H9 (cell line): ENCODE data around the gene SERPINE1. TPM values are rescaled to one million over a fixed set of nuclear protein-coding genes. Genes with fewer than 3 reads are reported as not detected.
A peak's percentile ranks its signal among the peaks of the same experiment; 100 is the strongest.

Source experiments
- DNase-seq: peaks from one replicate; pipeline ENCODE4 v3.0.0-alpha.2; 2017
- H2AFZ ChIP-seq: one replicate; pipeline ENCODE4 v1.6.1; 2013; ENCODE audit warnings: mild to moderate bottlenecking, low read length, control low read depth, moderate library complexity
- H2AK5ac ChIP-seq: 2 replicates; pipeline ENCODE4 v1.6.1; 2013; ENCODE audit warnings: low read length, control low read depth, mixed read lengths; ENCODE audit not compliant: insufficient read length
- H2BK120ac ChIP-seq: one replicate; pipeline ENCODE4 v1.6.1; 2013; ENCODE audit warnings: low read depth, mild to moderate bottlenecking, low read length, control low read depth, inconsistent platforms; ENCODE audit not compliant: poor library complexity, severe bottlenecking
- H2BK12ac ChIP-seq: 2 replicates; pipeline ENCODE4 v1.6.1; 2013; ENCODE audit warnings: low read length, control low read depth, mixed read lengths, low read depth; ENCODE audit not compliant: insufficient read length
- H2BK15ac ChIP-seq: 2 replicates; pipeline ENCODE4 v1.6.1; 2013; ENCODE audit warnings: low read depth, low read length, control low read depth
- H2BK20ac ChIP-seq: one replicate; pipeline ENCODE4 v1.6.1; 2013; ENCODE audit warnings: low read depth, mild to moderate bottlenecking, low read length, control low read depth, inconsistent platforms; ENCODE audit not compliant: poor library complexity, severe bottlenecking
- H2BK5ac ChIP-seq: 2 replicates; pipeline ENCODE4 v1.6.1; 2013; ENCODE audit warnings: low read length, control low read depth, mixed read lengths; ENCODE audit not compliant: insufficient read length
- H3K14ac ChIP-seq: 2 replicates; pipeline ENCODE4 v1.6.1; 2013; ENCODE audit warnings: low read length, control low read depth; ENCODE audit not compliant: insufficient read depth
- H3K18ac ChIP-seq: 2 replicates; pipeline ENCODE4 v1.6.1; 2013; ENCODE audit warnings: low read depth, mild to moderate bottlenecking, mixed read lengths, low read length, control low read depth; ENCODE audit not compliant: insufficient read length
- H3K23ac ChIP-seq: 2 replicates; pipeline ENCODE4 v1.6.1; 2013; ENCODE audit warnings: low read length, control low read depth, mixed read lengths, low read depth; ENCODE audit not compliant: insufficient read length
- H3K23me2 ChIP-seq: 2 replicates; pipeline ENCODE4 v1.6.1; 2013; ENCODE audit warnings: low read depth, mild to moderate bottlenecking, mixed read lengths, low read length, control low read depth; ENCODE audit not compliant: insufficient read length, poor library complexity, severe bottlenecking
- H3K27ac ChIP-seq: 2 replicates; pipeline ENCODE4 v1.5.1; 2013; ENCODE audit warnings: low read length, control low read depth, mixed read lengths, low read depth; ENCODE audit not compliant: insufficient read length
- H3K27me3 ChIP-seq: 2 replicates; pipeline ENCODE4 v1.6.1; 2013; ENCODE audit warnings: low read length, control low read depth, inconsistent platforms; ENCODE audit not compliant: insufficient read depth
- H3K4ac ChIP-seq: 2 replicates; pipeline ENCODE4 v1.6.1; 2013; ENCODE audit warnings: low read depth, mild to moderate bottlenecking, control low read depth, inconsistent platforms, low read length, moderate library complexity
- H3K4me1 ChIP-seq: 2 replicates; pipeline ENCODE4 v1.6.1; 2013; ENCODE audit warnings: low read length, control low read depth, inconsistent platforms; ENCODE audit not compliant: insufficient read depth
- H3K4me2 ChIP-seq: 2 replicates; pipeline ENCODE4 v1.6.1; 2013; ENCODE audit warnings: low read length, control low read depth, mixed read lengths; ENCODE audit not compliant: insufficient read length, insufficient read depth
- H3K56ac ChIP-seq: 2 replicates; pipeline ENCODE4 v1.6.1; 2013; ENCODE audit warnings: low read depth, mild to moderate bottlenecking, mixed read lengths, low read length, control low read depth; ENCODE audit not compliant: insufficient read length
- H3K79me1 ChIP-seq: 2 replicates; pipeline ENCODE4 v1.6.1; 2013; ENCODE audit warnings: low read depth, mild to moderate bottlenecking, moderate library complexity, low read length, control low read depth, inconsistent platforms; ENCODE audit not compliant: insufficient read depth, poor library complexity, severe bottlenecking
- H3K79me2 ChIP-seq: 2 replicates; pipeline ENCODE4 v1.6.1; 2013; ENCODE audit warnings: low read length, control low read depth, inconsistent platforms; ENCODE audit not compliant: insufficient read depth
- H3K9ac ChIP-seq: 2 replicates; pipeline ENCODE4 v1.6.1; 2013; ENCODE audit warnings: low read length, control low read depth, mixed read lengths; ENCODE audit not compliant: insufficient read length; ENCODE audit errors: extremely low read depth
- H3K9me3 ChIP-seq: one replicate; pipeline ENCODE4 v1.6.1; 2013; ENCODE audit warnings: low read depth, low read length, inconsistent platforms; ENCODE audit not compliant: control insufficient read depth
- H3T11ph ChIP-seq: one replicate; pipeline ENCODE4 v1.6.1; 2013; ENCODE audit warnings: mild to moderate bottlenecking, low read length, control low read depth, inconsistent platforms
- H4K20me1 ChIP-seq: one replicate; pipeline ENCODE4 v1.6.1; 2013; ENCODE audit not compliant: control insufficient read depth, insufficient read length, insufficient read depth
- H4K5ac ChIP-seq: 2 replicates; pipeline ENCODE4 v1.6.1; 2013; ENCODE audit warnings: low read depth, mild to moderate bottlenecking, mixed read lengths, low read length, control low read depth; ENCODE audit not compliant: insufficient read length
- H4K8ac ChIP-seq: replicated peaks from 2 replicates; pipeline ENCODE4 v1.6.1; 2013; ENCODE audit warnings: low read length, control low read depth, mixed read lengths, low read depth; ENCODE audit not compliant: insufficient read length
- H4K91ac ChIP-seq: 2 replicates; pipeline ENCODE4 v1.6.1; 2013; ENCODE audit warnings: low read depth, mild to moderate bottlenecking, moderate library complexity, mixed read lengths, low read length, control low read depth; ENCODE audit not compliant: insufficient read length
- H3K27ac Mint-ChIP-seq, 3 experiments: 2 replicates in 2 of 3; 3 replicates in 1 of 3; pipeline ENCODE4 v1.8.0; 2020 to 2021; ENCODE audit warnings: mixed read lengths in 3 of 3, mild to moderate bottlenecking in 1 of 3, moderate library complexity in 1 of 3
- H3K27me3 Mint-ChIP-seq: 2 replicates; pipeline ENCODE4 v1.8.0; 2021; ENCODE audit warnings: low read depth, mild to moderate bottlenecking, moderate library complexity, mixed read lengths
- H3K36me3 Mint-ChIP-seq, 3 experiments: 2 replicates in 2 of 3; 3 replicates in 1 of 3; pipeline ENCODE4 v1.8.0; 2020 to 2021; ENCODE audit warnings: low read depth in 3 of 3, mixed read lengths in 3 of 3; ENCODE audit not compliant: insufficient read depth in 1 of 3
- H3K4me1 Mint-ChIP-seq, 2 experiments: 2 replicates each; pipeline ENCODE4 v1.8.0; 2020; ENCODE audit warnings: mixed read lengths in 2 of 2
- H3K4me3 Mint-ChIP-seq, 2 experiments: 2 replicates in 1 of 2; 3 replicates in 1 of 2; pipeline ENCODE4 v1.8.0; 2020 to 2021; ENCODE audit warnings: mild to moderate bottlenecking in 2 of 2, mixed read lengths in 2 of 2, moderate library complexity in 1 of 2
- H3K9me3 Mint-ChIP-seq, 2 experiments: 2 replicates in 1 of 2; 3 replicates in 1 of 2; pipeline ENCODE4 v1.8.0; 2020; ENCODE audit warnings: mild to moderate bottlenecking in 2 of 2, mixed read lengths in 2 of 2, moderate library complexity in 1 of 2
- CTCF ChIP-seq: fragments of 200-600 bp; sonication (generic); conservative IDR thresholded peaks from 3 replicates; pipeline ENCODE4 v1.8.0; 2021; ENCODE audit warnings: antibody characterized with exemption, mild to moderate bottlenecking
- WGBS: extraction: QIAGEN DNeasy Blood & Tissue Kit; methylation state at CpG from one replicate; pipeline ENCODE4 v1.1.7; 2013; ENCODE audit warnings: missing lambda C conversion rate, low lambda C conversion rate, mixed read lengths; ENCODE audit not compliant: insufficient read length; ENCODE audit errors: extremely low coverage; 5-methylcytosine and 5-hydroxymethylcytosine counted together
- total RNA-seq: library from RNA; stranded (reverse); gene quantifications from 2 replicates; pipeline ENCODE4 v1.2.1, GENCODE V29; 2021

Gene SERPINE1
- total RNA-seq, 1 experiment from 2014 or later, result 11.5 TPM

- no peaks in the 10 kb centered on the region for H3K79me2 ChIP-seq
- H2BK20ac ChIP-seq, result no peak overlapping the region
- H3K79me1 ChIP-seq, result no peaks in the 10 kb centered on the region
- no peak overlapping the region for H3K9ac ChIP-seq
- H3K4me1 Mint-ChIP-seq, result peaks cover 66 to 80% of the 10 kb centered on the region in 2 experiments
- no peak overlapping the region for H2BK12ac ChIP-seq
- no peak overlapping the region for H3K23ac ChIP-seq
- H4K20me1 ChIP-seq, result no peaks in the 10 kb centered on the region
- peaks cover 58% of the 10 kb centered on the region for H3K23me2 ChIP-seq
- H3K4me1 ChIP-seq, result peaks cover 16% of the 10 kb centered on the region; the same call in 1 of the 2 replicates
- no peak overlapping the region for H2BK120ac ChIP-seq
- H3K18ac ChIP-seq, result peak overlapping the region; percentile 22
- TF ChIP-seq CTCF, result no peak
- no peak overlapping the region for H3K14ac ChIP-seq
- H3K9me3 ChIP-seq, result no peaks in the 10 kb centered on the region
- no peak overlapping the region for H2AK5ac ChIP-seq
- H3K27me3 Mint-ChIP-seq, result peaks cover 95% of the 10 kb centered on the region
- no peaks in the 10 kb centered on the region for H3K36me3 Mint-ChIP-seq
- peak overlapping the region; percentile 63 for H3K4me2 ChIP-seq
- no peak overlapping the region for H4K91ac ChIP-seq
- H4K8ac ChIP-seq, result no peak overlapping the region
- no peak overlapping the region for H2BK15ac ChIP-seq
- no peak overlapping the region for H3T11ph ChIP-seq
- DNase-seq, result peak; percentile 33
- no peak overlapping the region for H3K56ac ChIP-seq
- peaks cover 49% of the 10 kb centered on the region for H3K27me3 ChIP-seq
- no peak overlapping the region for H2BK5ac ChIP-seq
- H2AFZ ChIP-seq, result no peak overlapping the region
- no peak overlapping the region for H3K27ac ChIP-seq
- H3K27ac Mint-ChIP-seq, result no peak overlapping the region
- peak overlapping the region; percentile 79 to 87 for H3K4me3 Mint-ChIP-seq
- no CpG with 5 or more reads among the region's 18 CpGs for WGBS
- no peaks in the 10 kb centered on the region; a peak in 1 of 5 replicates for H3K9me3 Mint-ChIP-seq
- H3K4ac ChIP-seq, result no peak overlapping the region
- H4K5ac ChIP-seq, result no peak overlapping the region
Measured at GRCh38 chr7:101169110-101169837, 42.4 kb downstream of the SERPINE1 start.
